Measurements from ENCODE around the gene TBXAS1.

Gene TBXAS1

DNA sequence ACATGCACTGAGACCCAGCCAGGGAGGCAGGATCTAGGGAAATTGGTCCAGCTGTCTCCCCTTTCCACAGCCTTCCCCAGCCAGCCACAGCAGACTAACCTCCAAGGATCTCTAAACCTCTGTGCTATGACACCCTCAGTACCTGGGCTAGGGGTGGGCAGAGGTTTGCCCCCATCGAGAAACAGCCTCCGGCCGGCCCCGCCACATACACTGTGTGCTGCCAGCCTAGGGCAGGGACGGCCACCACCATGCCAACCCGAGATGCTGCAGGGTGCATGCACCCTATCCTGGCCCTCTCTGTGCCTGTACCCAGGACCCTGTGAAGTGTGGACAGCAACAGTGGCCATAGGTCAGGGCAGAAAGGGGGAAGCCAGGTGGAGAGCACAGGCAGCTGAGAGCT, 175.6 kb downstream of the TBXAS1 start:
- no peak for DNase-seq (ENCODE audit: low read depth)

DNA sequence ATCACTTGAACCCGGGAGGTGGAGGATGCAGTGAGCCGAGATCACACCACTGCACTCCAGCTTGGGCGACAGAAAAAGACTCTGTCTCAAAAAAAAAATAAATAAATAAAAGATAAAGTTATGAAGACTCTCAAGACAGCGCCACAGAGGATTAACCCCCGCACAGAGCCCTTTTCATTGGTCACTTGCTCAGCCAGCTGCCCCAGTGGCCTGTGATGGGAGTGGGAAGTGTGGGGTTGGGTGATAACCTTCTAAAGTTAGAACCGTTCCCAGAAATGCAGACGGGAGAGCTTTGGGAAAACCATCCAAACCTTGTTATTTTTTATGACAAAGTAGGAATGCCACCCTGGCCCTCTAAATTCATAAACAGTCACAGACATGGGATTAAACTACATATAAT, 176.3 kb downstream of the TBXAS1 start:
- DNase-seq (ENCODE audit: low read depth) = no peak

DNA sequence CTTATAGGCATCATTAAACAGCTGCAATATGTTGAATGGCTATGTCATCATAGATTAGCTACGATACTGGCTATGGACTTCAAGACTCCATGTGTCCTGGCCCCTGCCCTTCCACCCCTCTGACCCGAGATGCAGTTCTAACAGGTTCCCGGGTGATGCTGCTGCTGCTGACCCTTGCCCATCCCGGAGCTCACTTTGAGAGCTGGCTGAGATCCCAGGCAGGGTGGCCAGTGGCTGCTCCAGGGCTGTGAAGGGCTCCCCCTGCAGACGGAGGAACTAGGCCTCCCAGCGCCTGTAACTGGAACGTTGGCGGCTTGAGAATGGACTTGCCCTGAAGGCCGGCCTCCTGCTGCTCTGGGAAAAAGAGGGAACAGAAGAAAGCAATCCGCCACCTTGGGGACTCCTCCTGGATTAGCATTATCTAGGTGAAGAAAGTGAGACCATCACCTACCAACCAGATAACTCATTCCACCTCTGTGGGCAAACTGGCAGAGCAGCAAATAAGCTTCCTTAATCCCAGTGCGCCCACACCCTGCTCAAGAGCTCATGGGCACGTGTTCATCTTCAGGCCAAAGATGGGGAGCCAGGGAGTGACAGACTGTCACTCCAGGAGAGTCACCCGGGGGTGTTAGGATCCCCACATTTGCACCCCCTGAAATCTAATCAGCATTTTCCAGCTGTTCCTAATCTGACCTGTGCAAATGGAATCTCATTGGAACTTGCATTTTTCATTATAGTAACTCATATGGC, 176.9 kb downstream of the TBXAS1 start:
- DNase-seq (ENCODE audit: low read depth) = no peak

DNA sequence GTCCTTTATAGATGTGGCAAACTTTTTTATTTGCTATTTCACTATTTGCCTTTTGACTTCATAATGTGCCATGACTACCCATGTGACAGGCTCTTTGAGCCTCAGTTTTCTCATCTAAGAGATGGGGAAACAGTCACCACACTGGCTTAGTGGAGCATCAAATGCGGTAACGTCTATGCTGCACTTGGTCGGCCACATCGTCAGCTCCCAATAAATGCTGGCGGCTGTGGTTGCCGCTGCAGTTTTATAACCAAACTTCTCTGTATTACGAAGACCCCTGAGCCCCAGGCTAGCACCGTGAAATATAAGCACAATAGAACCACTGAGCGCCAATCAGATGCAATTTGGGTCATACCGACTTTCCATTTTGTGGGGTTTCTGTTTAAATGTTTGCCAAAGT, 177.5 kb downstream of the TBXAS1 start:
- DNase-seq (ENCODE audit: low read depth) = no peak

DNA sequence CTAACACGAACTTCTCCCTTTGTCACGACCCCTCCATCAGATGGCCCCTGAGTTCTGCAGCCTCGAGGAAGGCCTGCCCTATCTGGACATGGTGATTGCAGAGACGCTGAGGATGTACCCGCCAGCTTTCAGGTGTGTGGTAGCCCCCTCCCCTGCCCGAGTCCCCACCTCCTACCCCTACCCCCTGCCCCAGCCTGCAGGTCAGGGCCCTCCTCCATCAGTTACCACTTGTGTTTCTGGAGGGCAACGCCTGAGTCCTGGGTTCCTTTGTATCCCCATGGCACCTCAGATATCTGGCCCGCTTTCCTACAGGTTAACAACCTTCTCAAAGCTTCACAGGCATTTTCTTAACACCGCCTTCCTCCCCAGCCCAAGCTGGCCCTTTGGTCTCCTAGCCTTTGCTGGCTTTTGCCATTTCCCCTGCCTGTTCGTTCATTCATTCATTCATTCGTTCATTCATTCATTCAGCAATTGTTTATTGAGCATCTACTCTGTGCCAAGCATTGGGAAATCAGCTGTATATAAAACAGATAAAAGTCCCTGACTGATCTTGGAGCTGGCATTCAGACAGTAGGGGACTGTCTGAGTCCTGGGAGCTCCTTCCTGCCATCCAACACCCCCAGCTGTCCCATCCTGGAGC, 178.1 kb downstream of the TBXAS1 start:
- no peak for DNase-seq (ENCODE audit: low read depth)

DNA sequence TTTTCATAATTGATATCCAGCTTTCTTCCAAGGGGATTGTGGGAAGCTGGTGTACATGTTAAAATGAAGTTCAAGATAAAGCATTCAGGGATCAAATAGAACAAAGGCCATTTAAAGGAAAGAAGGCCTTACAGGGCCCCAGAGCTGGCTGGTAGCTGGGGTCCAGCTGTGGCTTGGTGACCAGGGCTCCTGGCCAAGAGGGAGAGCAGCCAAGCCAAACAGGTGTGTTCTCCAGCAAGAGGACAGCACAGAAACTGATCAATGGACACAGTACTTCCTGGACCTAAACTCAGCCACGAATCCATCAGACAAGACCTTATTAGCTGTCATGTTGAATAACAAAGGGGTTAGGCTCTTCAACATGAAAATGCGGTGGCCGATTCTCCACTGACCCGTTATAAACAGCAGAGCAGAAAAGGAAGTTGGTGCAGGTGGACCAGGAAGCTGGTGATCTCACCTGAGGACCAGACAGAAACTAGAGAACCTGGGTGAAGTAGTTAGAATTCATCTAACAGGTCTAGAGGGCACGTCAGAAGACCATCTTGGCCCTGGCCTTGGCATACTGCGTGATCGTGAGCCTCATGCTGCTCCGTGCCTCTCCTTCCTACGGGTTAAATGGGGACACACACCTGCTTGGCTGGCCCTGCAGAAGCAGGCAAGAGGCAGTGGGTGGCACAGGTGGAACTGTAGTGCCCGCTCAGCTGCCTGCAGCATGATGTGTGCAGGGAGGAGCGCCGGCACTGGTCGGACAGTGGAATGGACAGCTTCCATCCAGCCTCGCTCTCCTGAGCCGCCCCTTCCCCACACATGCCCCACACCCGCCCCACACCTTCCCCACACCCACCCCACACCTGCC, 179.9 kb downstream of the TBXAS1 start:
- DNase-seq (ENCODE audit: low read depth) = no peak

DNA sequence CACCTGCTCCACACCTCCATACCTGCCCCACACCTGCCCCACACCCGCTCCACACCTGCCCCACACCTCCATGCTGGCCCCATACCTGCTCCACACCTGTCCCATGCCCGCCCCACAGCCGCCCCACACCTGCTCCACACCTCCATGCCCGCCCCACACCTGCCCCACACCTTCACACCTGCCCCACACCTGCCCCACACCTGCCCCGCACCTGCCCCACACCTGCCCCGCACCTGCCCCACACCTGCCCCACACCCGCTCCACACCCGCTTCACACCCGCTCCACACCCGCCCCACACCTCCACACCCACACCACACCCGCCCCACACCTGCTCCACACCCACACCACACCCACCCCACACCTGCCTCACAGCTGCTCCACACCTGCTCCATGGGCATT, 180.7 kb downstream of the TBXAS1 start:
- no peak for DNase-seq (ENCODE audit: low read depth)

DNA sequence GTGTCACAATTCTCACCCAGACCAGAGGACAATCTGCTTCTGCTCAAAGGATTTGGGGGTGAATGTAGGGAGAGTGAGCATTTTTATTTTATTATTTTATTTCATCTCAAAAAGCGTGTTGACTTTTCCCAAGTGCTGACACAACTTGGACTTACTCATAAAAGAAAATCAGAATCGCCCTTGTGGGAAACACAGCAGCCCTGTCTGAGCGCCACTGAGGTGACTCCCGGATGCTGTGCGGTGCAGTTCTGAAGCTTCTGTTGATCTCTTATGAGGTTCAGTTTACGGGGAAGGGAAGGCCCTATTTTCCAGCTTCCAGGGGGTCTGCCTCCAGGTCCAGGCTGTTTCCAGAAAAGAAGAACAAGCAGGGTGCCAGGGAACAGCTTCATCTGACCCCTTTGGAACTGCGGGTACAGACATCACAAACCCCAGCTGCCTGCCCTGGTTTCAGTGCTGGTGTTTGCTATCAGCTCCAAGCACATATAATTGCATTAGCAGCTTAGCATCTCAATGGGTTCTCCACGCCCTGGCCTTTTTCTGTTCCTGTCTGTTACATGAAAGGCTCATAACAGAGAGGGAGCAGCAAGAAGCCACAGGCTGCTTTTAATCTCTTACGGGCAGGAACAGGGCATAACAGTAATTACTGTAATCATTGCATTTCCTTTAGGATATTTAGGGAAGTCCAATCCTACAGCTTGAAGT, 181.3 kb downstream of the TBXAS1 start:
- no peak for DNase-seq (ENCODE audit: low read depth)

DNA sequence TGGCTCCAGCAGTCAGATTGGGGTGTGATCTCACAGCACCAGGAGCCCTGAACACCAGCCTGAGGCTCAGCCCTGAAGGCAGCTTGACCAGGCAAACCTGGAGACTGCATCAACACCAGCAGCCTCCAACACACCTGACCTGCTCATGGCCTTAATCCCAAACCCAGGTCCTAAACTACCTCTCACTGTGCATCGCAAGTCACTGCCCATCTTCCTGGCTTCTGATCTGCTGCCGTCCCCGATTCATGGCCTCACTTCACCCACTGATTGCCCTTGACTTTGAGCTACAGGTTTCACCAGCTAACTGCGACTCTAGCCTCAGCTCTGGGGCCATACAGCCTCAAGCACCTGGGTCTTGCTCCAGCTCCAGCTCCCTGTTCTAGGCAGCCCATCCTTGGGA, 184.6 kb downstream of the TBXAS1 start:
- DNase-seq (ENCODE audit: low read depth) = no peak

DNA sequence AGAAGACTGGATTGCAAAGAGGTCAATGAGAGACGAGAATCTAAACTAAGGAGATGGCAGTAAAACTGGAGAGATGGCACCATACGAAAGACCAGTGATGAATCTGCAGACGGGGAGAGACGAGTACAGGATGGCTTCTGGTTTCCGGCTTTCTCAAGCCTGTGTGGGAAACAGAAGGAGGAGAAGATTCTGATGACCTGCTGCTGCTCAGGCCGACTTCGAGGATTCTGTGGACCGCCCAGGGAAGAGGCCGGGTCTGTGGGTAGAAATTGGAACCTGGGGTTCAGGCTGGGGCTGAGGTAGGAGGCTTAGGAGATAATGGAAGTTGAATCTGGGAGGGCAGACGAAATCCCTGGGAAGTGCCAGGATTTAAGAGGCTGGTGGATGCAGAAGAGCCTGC, 185.1 kb downstream of the TBXAS1 start:
- DNase-seq (ENCODE audit: low read depth) = no peak

DNA sequence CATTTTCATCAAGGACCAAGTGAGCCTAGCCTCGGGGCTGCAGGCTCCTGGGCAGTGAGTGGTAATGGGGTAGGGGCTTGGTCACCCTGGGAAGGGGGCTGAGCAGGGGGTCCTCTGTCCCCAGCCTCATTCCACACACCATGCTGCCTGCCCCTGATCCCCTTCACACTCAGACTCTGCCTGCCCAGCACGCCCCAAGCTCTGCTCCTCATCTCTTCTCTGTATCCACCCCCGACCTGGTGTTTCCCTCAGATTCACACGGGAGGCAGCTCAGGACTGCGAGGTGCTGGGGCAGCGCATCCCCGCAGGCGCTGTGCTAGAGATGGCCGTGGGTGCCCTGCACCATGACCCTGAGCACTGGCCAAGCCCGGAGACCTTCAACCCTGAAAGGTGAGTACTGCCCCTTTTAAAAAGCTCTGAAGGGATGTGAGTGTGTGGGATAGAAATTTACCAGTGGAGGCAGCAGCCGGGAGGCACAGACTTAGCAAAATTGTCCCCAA, 186.5 kb downstream of the TBXAS1 start:
- no peak for DNase-seq (ENCODE audit: low read depth)

DNA sequence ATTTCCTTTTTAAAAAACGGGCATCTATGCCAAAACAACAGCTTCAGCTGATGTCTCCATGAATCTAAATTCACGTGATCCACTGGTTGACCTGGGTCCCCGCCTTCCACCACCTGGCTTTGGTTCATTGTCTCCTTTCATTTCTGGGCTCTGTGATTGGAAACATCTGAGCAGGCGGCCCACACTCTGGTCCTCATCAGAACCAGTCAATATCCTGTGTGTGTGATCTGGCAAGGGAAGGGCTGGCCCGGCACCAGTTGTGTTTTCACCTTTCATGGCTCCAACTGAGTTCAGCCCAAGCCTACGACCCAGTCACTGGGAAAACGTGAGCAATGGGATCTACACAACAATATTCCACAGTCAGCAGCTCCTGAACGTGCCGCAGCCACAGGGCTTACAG, 187.5 kb downstream of the TBXAS1 start:
- DNase-seq (ENCODE audit: low read depth) = no peak

DNA sequence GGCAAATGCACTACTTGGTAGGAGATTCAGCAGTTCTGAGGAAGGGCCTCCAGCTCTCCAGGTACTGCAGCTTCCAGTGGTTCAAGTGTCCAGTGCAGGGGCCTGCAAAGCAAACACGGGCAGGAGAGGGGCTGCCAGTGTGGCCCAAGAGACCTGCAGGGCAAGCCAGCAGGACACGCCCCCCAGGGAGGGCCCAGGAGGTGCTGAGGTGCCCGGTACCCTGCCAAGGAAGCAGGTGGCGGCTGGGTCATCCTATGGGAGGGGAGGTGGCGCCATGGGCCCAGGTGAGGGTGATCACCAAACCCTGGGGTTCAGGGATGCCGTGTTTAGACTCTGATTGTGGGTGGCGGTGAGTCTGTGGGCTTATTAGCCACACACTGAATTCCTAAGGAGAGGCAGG, 188.0 kb downstream of the TBXAS1 start:
- DNase-seq (ENCODE audit: low read depth) = no peak

DNA sequence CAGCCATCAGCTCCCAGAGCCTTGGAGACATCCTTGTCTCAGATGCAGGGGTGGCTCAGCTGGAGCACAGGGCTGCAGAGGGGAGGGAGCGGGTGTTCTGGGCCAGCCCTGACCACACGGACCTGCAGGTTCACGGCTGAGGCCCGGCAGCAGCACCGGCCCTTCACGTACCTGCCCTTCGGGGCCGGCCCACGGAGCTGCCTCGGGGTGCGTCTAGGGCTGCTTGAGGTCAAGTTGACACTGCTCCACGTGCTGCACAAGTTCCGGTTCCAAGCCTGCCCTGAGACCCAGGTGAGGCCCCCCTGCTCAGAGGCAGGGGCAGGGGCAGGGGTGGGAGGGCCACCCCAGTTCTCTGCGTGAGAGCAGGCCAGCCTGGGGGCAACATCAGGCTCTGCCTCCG, 188.5 kb downstream of the TBXAS1 start:
- no peak for DNase-seq (ENCODE audit: low read depth)

DNA sequence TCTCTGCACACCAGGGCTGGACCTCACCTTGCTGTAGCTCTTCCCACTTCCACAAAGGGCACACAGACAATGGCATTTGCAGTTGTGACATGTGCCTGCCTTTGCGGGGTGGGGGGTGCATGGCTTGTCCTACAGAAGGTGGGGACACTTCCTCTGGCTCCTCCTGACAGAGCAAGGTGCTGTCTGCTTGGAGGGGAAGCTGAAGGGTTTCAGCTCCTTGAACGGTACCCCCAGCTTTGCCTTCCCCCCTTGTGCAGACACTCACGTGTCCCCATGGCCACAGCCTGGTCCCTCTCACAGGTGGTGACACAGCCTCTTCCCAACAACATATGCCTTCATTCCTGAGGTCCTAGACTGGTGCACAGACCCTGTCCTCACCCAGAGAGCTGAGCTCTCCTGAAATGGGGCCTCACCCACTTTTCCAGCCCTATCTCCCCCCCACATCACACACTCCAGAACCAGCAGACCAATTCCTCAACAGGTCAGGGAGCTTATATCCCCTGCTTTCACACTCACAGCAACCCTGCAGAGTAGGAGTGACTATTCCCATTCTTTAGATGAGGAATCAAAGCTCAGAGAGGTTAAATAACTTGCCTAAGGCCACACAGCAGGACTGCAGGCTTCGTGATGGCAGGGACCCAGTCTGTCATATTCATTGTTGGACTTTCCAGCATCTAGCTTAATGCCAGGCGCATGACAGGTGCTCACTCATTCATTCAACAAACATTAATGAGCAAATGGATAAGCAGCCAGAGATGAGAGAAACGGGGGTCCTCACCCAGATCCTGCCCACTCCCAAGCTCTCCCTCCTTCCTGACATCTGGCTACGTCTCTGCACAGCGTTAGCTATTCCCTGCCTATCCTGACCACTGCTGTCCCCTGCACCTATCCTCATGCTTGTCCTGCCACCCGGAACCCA, 189.3 kb downstream of the TBXAS1 start:
- no peak for DNase-seq (ENCODE audit: low read depth)

DNA sequence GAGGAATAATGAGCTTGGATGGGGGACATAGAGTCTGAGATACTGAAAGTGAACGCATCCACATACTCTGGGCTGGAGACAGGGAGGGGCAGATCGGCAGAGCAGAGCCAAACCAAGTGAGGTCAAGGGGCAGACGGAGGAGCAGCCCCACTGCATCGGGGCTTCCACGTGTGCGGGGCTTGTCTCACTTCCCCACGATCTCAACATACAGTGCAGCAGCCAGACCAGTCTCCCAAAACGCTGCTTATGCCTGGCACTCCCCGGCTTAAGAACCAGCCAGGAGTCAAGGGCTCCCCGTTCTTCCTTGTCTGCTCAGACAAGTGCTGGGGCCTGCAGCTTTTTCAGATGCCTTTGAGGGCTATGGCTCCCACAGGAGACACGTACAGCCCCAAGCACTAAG, 190.1 kb downstream of the TBXAS1 start:
- DNase-seq (ENCODE audit: low read depth) = no peak

DNA sequence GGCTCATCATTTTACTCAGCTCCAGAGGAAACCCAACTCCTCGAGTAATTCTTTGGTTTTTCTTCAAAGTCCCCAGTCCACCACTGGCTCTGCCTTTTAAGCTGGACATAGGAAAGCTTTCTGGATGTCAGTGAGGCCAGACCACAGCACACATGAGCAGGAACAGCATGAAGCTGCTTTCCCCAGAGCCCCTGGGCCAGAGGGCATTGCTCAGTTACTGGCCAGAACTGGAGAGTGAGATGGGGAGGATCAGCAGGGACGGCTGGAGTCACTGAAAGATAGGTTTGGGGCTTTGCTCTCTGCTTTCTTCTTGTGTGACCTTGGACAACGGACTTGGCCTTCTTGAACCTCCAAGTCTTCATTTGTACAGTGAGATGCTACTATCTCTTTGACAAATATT, 190.5 kb downstream of the TBXAS1 start:
- DNase-seq (ENCODE audit: low read depth) = no peak

DNA sequence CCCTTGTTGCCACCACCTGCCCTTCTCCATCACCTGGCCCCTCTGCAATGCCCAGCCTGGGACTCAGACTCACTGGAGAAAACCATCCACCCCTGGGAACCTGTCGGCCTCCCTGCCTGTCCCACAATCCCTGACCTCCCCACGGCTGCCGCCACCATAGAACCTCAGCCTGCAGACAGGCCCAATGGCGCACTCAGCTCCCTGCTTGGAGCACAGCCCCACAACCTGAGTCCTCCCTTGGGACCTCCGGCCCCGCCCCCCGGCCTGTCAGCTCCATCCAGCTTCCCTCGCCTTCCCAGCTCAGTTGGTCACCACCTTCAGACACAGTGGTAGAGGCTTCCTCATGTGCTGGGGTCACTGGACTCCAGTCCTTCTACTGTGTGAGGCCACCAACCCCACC, 192.5 kb downstream of the TBXAS1 start:
- no peak for DNase-seq (ENCODE audit: low read depth)

DNA sequence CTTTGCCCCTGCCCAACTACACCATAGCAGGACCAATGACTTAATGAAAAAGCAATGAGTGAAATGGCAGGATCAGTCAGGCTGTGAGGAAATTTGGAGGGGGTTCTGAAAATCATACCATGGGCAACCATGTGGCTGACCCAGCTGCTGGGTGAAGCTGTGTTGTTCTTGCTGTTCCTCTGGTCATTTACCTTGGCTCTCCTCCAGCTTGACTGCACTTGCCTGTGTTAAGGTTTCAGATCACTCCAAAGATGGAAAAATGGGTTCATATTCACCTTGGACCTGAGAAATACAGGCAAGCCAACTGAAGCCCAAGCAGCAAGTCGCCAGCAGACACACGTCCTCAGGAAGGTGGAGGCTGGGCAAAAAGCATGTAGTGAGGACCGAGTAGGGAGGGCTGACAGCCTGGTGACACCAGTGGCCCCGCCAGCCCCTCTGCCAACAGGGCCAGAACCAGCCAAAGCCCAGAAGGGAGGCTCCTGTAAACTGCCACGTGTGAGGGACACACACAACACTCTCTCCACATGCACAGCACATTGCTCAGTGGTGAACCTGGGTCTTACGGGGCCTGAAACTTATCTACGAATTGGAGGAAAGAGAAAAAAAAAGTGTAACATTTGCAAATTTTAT, 193.6 kb downstream of the TBXAS1 start:
- DNase-seq (ENCODE audit: low read depth) = no peak

DNA sequence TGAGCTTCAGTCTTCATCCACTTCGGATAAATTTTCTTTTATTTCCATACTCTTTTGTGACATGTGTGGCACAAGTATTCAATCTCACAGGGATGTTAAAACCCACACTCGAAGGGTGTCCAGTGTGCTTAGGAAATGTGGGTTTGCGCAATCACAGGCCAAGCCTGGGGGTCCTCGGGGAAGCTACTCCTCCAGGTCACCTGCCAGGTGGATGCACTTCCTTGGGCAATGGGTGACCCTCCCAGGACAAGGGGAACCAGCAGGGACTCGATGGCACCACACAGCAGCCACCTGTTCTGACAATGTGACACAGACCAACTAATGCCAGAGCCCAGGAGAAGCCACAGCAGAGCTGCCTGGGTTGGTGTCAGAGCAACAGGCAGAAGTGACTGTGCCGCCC, 194.7 kb downstream of the TBXAS1 start:
- DNase-seq (ENCODE audit: low read depth) = no peak

DNA sequence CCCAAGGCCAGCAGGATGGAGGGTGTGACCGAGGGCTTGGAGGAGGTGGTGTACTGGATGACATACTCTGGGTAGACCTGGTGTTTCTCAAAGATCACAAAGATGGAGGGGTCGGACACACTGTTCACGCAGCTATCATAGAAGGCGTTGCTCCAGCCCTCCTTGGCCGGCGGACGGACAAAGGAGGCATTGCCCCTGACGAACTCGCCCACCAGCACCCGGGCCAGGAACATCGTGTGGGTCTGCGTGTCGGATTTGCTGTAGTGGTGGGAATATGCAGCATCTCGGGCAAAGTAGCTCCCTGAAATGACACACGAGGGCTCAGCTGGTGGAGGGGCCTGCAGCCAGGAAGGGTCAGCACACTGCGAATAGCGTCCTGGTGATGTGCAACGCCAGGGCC, 195.5 kb downstream of the TBXAS1 start:
- no peak for DNase-seq (ENCODE audit: low read depth)

Data from CMK (cell line).